ENCODE measurements around the gene BEGAIN. TPM values are rescaled to one million over a fixed set of nuclear protein-coding genes. Genes with fewer than 3 reads are reported as not detected.
"Not testable (repeated sequence)": the region's sequence is repeated elsewhere in the genome, so short reads cannot be mapped to it uniquely, and the experiment has no call there.

BEGAIN gene
- total RNA-seq, 1 experiment from 2014 or later: not detected

DNA sequence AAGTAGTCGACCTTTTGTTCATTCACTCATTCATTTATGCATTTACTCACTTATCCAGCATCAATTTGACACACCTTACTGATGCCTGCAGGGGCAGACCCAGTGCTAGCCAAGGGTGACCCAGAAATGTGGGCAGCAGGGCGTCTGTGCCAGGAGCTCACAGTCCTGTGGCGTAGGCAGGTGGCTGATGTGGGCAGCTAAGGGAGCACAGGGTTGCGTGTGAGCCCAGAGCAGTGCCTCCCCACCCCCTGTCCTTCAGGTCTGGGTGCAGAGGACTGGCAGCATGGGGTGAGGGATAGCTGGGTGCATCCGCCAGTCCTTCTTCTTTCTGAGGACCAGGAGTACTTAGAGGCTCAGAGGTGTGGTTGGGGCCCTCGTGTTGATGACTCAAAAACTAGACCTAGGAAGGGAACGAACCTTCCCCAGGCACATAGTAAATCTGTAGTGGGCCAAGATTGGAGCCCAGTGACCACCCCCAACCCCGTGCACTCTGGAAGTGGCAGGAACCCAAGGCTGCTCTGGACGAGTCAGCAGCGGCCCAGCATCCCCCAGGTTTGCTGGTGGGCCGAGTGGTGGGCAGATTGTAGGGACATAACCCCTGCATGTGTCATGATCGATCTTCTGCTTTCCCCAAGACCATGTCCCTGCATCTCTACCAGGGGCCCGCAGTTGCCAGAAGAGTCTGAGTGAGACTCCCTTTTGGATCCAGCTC, 63.9 kb downstream of the BEGAIN start:
- TF ChIP-seq, protein P1, sequence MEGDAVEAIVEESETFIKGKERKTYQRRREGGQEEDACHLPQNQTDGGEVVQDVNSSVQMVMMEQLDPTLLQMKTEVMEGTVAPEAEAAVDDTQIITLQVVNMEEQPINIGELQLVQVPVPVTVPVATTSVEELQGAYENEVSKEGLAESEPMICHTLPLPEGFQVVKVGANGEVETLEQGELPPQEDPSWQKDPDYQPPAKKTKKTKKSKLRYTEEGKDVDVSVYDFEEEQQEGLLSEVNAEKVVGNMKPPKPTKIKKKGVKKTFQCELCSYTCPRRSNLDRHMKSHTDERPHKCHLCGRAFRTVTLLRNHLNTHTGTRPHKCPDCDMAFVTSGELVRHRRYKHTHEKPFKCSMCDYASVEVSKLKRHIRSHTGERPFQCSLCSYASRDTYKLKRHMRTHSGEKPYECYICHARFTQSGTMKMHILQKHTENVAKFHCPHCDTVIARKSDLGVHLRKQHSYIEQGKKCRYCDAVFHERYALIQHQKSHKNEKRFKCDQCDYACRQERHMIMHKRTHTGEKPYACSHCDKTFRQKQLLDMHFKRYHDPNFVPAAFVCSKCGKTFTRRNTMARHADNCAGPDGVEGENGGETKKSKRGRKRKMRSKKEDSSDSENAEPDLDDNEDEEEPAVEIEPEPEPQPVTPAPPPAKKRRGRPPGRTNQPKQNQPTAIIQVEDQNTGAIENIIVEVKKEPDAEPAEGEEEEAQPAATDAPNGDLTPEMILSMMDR (conservative IDR thresholded peaks at IDR 0.05): no peak
- TF ChIP-seq EZH2 (IDR thresholded peaks at IDR 0.05; ENCODE audit: low read depth): no peak
- Histone ChIP-seq H2AFZ (no peak overlapping the region), H3F3A (ENCODE audit: insufficient read depth, low read depth) (no peaks in the 10 kb centered on the region), H3K79me2 (ENCODE audit: low read depth) (no peaks in the 10 kb centered on the region), H3K4me3 (no peak overlapping the region), H3K4me2 (no peak overlapping the region), H3K9me3 (ENCODE audit: insufficient read depth, low read depth) (no peaks in the 10 kb centered on the region), H3K27me3 (ENCODE audit: insufficient read depth, low read depth) (no peaks in the 10 kb centered on the region), H3K36me3 (ENCODE audit: low read depth) (no peaks in the 10 kb centered on the region), H3K27ac (no peak overlapping the region), H4K20me1 (ENCODE audit: insufficient read depth) (no peaks in the 10 kb centered on the region), H3K9me2 (ENCODE audit: insufficient read depth) (no peaks in the 10 kb centered on the region), H3K4me1 (replicated peaks; ENCODE audit: insufficient read depth) (no peaks in the 10 kb centered on the region)
- POLR2A ChIA-PET (ENCODE audit: unreplicated experiment): no interaction called here
- DNase-seq: no peak
- intact Hi-C loops (cut with micrococcal nuclease; ENCODE audit: unreplicated experiment): no loop called here
- BruUV-seq (replicated peaks): no TSS peak
- CTCF ChIA-PET: no interaction called here

DNA sequence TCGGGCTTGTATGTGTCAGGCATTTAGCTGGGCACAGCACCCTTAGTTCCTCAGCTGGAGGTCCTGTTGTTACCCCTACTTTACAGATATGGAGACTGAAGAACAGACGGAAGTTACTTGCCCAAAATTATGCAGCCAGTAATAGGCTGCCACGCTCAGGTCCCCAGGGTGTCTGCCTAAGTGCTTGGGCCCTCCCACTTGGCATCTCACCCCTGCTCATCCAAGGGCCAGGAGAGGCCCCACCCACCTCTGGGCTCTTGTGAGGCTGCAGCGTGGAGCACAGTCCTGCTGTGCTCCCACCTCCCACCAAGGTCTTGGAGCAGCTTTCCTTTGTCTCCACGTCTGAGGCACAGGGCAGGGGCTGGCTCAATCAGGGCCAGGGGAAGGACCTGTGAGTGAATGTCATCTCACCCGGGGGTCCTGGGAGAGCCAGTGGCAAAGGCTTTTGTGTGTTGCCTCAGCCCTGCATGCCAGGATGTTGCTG, 64.6 kb downstream of the BEGAIN start:
- Histone ChIP-seq H4K20me1 (ENCODE audit: insufficient read depth) (no peaks in the 10 kb centered on the region), H3K79me2 (ENCODE audit: low read depth) (no peaks in the 10 kb centered on the region), H2AFZ (no peak overlapping the region), H3K9me3 (ENCODE audit: insufficient read depth, low read depth) (no peaks in the 10 kb centered on the region), H3K27me3 (ENCODE audit: insufficient read depth, low read depth) (no peaks in the 10 kb centered on the region), H3K9me2 (ENCODE audit: insufficient read depth) (no peaks in the 10 kb centered on the region), H3K36me3 (ENCODE audit: low read depth) (no peaks in the 10 kb centered on the region), H3K27ac (no peak overlapping the region), H3F3A (ENCODE audit: insufficient read depth, low read depth) (no peaks in the 10 kb centered on the region), H3K4me3 (no peak overlapping the region), H3K4me2 (no peak overlapping the region), H3K4me1 (replicated peaks; ENCODE audit: insufficient read depth) (no peaks in the 10 kb centered on the region)
- intact Hi-C loops (cut with micrococcal nuclease; ENCODE audit: unreplicated experiment): no loop called here
- DNase-seq: no peak
- ChIA-PET POLR2A (ENCODE audit: unreplicated experiment) (no interaction called here), CTCF (no interaction called here)
- BruUV-seq (replicated peaks): no TSS peak
- TF ChIP-seq, protein P1 (conservative IDR thresholded peaks at IDR 0.05): no peak
- TF ChIP-seq EZH2 (IDR thresholded peaks at IDR 0.05; ENCODE audit: low read depth): no peak

DNA sequence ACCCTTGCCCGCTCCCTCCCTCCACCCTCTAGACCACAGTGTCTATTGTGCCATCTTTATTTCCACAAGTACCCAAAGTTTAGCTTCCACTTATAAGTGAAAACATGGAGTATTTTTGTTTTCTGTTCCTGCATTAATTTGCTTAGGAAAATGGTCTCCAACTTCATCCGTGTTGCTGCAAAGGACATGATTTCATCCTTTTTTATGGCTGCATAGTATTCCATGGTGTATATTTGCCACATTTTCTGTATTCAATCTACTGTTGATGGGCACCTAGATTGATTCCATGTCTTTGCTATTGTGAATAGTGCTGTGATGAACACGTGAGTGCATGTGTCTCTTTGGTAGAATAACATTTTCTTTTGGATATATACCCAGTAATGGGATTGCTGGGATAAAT, 81.2 kb downstream of the BEGAIN start:
- H3K4me2 ChIP-seq; H3F3A ChIP-seq (ENCODE audit: insufficient read depth, low read depth); H2AFZ ChIP-seq; H3K27me3 ChIP-seq (ENCODE audit: insufficient read depth, low read depth); H3K9me2 ChIP-seq (ENCODE audit: insufficient read depth); H3K79me2 ChIP-seq (ENCODE audit: low read depth); POLR2A ChIA-PET (ENCODE audit: unreplicated experiment); H4K20me1 ChIP-seq (ENCODE audit: insufficient read depth); BruUV-seq (replicated peaks); H3K4me3 ChIP-seq; CTCF ChIA-PET; H3K4me1 ChIP-seq (replicated peaks; ENCODE audit: insufficient read depth); H3K9me3 ChIP-seq (ENCODE audit: insufficient read depth, low read depth); intact Hi-C loops (cut with micrococcal nuclease; ENCODE audit: unreplicated experiment); H3K27ac ChIP-seq; DNase-seq; H3K36me3 ChIP-seq (ENCODE audit: low read depth): not testable (repeated sequence)
